RWPE1 (cell line): ENCODE measurements around the gene AATK.

Experiments
- CTCF ChIA-PET: fragments of 350-600 bp; sonication (Branson Sonifier 250); formaldehyde crosslinking; extraction: SDS; loops from one replicate; lab custom pipeline; 2021; lab: Yijun Ruan, JAX
- POLR2A ChIA-PET: fragments of 400-600 bp; formaldehyde crosslinking; extraction: SDS; loops from one replicate; lab custom pipeline; 2020; ENCODE audit warnings: antibody characterized with exemption; ENCODE audit not compliant: low non-redundant PET; lab: Yijun Ruan, JAX
- DNase-seq: peaks from one replicate; pipeline ENCODE4 v3.0.0; 2012; ENCODE audit warnings: low spot score
- H3K27ac ChIP-seq: fragments of 450-650 bp; 2 replicates; pipeline ENCODE4 v1.5.1; 2017
- CTCF ChIP-seq: fragments of 450-650 bp; conservative IDR thresholded peaks from 2 replicates; pipeline ENCODE4 v1.5.1; 2017; ENCODE audit warnings: low read depth, mild to moderate bottlenecking

AATK gene

DNA sequence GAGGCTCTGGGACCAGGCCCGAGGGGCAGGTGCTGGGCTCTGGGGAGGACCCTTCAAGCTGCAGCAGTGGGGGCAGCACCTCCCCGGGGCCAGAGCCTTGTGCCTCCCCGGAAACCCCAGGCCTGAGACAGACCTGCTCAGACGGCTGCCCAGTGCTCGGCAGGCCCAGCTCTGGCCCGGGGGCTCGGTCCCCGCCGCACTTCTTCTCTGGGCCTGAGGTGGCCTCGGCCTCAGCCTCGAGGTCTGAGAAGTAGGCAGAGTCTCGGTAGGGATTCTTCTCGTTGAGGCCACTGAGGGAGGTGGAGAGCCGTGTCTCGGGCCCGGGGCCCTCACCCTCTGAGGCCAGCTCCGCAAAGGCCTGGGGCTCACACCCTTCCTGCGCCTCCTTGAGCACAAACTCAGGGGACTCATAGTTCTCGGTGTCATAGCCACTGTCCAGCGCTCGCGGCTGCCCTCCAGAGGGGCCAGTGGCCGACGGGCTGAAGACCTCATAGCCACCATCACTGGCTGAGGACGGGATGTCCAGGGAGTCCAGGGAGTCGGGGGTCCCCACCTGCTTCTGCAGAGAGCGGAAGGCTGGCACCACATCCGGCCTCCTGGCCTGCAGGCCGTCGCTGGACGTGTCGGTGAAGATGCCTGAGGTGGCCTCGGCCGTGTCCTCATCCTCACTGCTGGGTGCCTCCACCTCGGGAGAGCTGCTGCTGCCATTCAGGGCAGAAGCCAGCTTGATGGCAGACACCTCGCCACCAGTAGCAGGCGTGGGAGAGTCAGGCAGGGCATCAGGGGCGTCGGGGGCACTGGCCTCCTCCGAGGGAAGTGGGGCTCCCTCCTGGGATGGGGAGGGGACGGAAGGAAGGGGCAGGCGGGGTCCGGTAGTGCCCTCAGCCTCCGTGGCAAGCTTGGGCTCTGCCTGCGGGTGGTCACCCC, 45.1 kb downstream of the AATK start:
- no peak for DNase-seq
- no peak for TF ChIP-seq CTCF
- ChIA-PET CTCF (interaction anchor here (0.5 to 0.6 kb wide), 3 partner anchors 21 to 220 kb away, joined by 3 to 4 read pairs (median 3); no protein-coding TSS in a partner anchor), POLR2A (no interaction called here)
- peak overlapping the region; percentile 80; the same call in 1 of the 2 replicates for H3K27ac ChIP-seq

DNA sequence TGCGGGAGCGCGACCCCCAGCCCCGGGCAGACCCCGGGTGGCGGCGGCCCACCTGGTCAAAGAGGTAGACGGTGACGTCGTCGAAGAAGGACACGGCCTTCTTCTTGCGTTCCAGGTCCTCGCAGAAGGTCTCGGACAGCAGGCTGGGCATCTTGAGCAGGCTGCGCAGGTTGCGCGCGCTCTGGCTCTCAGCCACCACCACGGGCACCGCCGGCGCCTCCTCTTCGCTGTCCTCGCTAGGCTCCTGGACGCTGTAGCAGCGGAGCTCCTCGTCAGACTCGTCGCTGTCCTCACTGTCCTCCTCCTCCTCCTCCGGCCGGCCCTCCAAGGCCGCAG, 45.9 kb downstream of the AATK start:
- ChIA-PET POLR2A (no interaction called here), CTCF (no interaction called here)
- TF ChIP-seq CTCF, result no peak
- H3K27ac ChIP-seq, result peak overlapping the region; percentile 80; the same call in 1 of the 2 replicates
- no peak for DNase-seq

- peak; percentile 51 for TF ChIP-seq CTCF
Measured at GRCh38 chr17:81119223-81120148, 46.5 kb downstream of the AATK start.

GRCh38 chr17:81118308-81119221, 47.5 kb downstream of the AATK start:
- peak overlapping the region; percentile 80 for H3K27ac ChIP-seq
- no peak for TF ChIP-seq CTCF
- ChIA-PET POLR2A (no interaction called here), CTCF (interaction anchor here (0.7 kb wide), 1 partner anchor 71 kb away, joined by 3 read pairs; no protein-coding TSS in a partner anchor)
- no peak for DNase-seq

More at GRCh38 chr17:81119223-81120148, 46.5 kb downstream of the AATK start:
- peak; percentile 98 for DNase-seq
- CTCF ChIA-PET, result no interaction called here
- POLR2A ChIA-PET, result no interaction called here
- H3K27ac ChIP-seq, result peak overlapping the region; percentile 80

DNA sequence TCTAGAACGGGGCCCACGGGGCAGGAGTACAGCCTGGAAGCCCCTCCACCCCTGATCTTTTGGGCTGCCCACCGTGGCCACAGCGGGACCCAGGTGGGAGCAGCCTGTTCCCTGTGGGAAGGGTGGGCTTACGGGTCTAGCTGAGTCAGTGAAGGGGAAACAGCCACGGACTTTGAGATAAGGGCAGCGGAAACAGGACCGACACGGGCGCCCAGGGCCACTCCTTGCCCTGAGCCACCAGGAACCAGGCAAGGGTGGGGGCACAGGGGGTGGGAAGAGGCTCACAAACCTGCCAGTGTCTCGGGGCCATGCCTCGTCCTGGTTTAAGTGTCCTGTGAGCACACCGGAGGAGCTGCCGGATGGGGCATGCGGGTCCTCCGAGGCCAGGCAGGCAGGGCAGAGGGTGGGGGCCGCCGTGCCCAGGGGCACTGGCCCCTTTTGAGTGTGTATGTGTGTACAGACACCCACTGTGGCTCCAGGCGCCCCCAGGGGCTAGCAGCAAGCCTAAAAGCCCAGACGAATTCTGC, 48.3 kb downstream of the AATK start:
- no peak for TF ChIP-seq CTCF
- CTCF ChIA-PET, result interaction anchor here (0.7 to 0.8 kb wide), 2 partner anchors 16 to 72 kb away, joined by 3 to 5 read pairs; no protein-coding TSS in a partner anchor

More for the DNA sequence above, 48.3 kb downstream of the AATK start:
- no peak for DNase-seq
- POLR2A ChIA-PET, result no interaction called here
- H3K27ac ChIP-seq, result peak overlapping the region; percentile 80
